AG09319 (cell line): Measurements from ENCODE around the gene TRMT6.

Source experiments
- DNase-seq: peaks from one replicate; pipeline ENCODE4 v3.0.0-alpha.2; 2010; ENCODE audit warnings: low read depth; ENCODE audit errors: extremely low read depth
- TF ChIP-seq, protein P1 (sequence below): IDR thresholded peaks from 2 replicates; pipeline ENCODE4 v1.5.1; 2011; ENCODE audit warnings: low read depth, mild to moderate bottlenecking, inconsistent platforms, low read length, moderate library complexity

TRMT6 gene

DNA sequence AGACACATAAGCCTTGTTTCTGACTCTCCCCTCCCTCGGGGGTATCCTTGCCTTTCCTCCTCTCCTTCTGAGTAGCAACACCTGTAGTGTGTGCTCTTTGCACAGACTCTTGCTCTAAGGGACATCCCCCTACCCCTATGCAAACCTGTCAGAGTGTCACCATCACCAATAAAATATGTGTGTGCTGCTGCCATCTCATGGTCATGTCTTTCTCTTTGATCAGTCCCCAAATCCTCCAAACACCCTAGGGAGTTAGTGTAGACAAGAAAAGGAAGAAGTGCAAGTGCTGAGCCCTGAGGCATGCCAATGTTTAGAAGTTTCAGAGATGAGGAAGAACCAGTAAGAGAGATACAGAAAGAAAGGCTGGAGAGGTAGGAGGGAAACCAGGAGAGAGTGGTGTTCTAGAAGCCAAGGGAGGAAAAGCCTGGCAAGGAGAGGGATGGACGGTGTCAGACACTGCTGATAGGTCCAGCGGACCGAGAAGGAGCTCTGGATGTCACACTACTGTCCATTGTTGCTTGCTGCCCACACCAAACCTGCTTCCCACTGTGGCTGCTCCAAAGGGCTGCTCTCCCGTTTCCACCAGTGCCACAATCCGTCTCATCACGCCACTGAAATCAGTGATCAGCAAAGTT, 16.4 kb downstream of the TRMT6 start:
- TF ChIP-seq, protein P1, sequence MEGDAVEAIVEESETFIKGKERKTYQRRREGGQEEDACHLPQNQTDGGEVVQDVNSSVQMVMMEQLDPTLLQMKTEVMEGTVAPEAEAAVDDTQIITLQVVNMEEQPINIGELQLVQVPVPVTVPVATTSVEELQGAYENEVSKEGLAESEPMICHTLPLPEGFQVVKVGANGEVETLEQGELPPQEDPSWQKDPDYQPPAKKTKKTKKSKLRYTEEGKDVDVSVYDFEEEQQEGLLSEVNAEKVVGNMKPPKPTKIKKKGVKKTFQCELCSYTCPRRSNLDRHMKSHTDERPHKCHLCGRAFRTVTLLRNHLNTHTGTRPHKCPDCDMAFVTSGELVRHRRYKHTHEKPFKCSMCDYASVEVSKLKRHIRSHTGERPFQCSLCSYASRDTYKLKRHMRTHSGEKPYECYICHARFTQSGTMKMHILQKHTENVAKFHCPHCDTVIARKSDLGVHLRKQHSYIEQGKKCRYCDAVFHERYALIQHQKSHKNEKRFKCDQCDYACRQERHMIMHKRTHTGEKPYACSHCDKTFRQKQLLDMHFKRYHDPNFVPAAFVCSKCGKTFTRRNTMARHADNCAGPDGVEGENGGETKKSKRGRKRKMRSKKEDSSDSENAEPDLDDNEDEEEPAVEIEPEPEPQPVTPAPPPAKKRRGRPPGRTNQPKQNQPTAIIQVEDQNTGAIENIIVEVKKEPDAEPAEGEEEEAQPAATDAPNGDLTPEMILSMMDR, result no peak; the same call in 1 of the 2 replicates
- no peak for DNase-seq

DNA sequence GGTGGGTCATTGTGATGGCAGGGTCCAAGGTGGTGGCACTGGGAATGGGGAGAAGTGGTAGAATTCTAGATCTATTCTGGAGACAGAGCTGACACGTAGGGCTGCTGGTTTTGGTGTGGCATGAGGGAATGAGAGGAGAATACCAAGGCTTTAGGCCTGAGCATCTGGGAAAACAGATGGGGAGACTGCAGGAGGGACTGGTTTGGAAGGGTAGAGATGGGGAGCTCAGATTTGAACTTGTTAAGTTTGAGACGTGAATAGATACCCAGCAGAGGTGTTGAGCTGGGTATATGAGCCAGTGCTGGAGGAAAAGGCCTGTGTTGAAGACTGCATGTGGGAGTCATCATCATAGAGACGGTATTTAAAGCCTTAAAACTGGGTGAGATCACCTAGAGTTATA, 17.5 kb downstream of the TRMT6 start:
- TF ChIP-seq, protein P1, result no peak
- DNase-seq, result no peak

DNA sequence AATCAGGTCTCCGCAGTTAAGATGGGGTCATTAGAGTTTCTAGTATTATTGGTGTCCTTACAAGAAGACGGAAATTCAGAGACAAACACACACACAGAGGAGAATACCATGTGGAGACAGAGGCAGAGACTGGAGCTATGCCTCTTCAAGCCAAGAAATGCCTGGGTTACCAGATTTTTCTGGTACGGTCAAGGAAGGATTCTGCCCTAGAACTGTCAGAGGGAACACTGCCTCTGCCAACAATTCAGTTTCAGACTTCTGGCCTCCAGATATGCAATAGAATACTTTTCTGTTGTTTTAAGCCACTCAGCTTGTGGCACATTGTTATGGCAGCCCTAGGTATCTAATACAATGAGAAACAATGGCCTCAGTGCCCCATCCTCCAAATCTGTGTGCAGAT, 18.9 kb downstream of the TRMT6 start:
- TF ChIP-seq, protein P1, result no peak
- DNase-seq, result no peak

DNA sequence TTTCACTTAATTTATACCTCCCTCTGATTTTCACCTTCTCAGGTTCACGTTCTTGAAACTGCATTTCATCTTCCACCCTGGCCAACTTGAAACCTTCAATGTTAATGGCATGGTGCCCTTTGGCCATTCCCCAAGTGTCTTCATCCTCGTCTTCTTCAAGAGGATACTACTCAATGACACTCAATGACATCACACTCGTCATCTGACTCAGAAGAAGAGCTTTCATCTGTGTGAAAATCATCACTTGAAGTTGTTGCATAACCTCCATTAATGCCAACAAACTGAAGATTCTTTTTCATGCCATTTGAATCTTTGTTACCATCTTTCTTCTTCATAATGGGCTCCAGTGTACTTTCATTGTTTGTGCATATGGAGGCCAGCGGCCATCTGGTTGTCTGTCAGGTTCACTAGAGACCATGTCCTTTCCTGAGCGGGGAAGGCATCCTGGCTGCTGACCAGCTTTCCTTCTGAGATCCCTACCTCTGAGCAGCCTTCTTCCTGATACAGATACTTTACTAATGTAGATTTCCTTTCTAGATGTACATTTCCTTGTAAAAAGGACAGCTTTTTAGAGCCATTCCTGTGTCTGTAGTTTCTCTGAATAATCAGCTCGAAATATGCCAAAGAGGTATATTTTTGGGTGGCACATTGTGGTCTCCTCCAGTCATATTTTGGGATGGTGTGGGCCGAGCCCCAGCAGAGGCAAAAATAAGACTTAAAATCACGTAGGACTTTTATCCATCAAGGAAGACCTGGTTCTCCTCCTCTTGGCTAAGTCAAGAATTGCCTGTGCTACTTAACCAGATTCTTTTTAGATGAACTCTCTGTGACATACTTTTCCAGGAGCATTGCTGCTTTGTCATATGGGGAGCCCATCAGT, 21.3 kb downstream of the TRMT6 start:
- TF ChIP-seq, protein P1, result no peak
- DNase-seq, result no peak

DNA sequence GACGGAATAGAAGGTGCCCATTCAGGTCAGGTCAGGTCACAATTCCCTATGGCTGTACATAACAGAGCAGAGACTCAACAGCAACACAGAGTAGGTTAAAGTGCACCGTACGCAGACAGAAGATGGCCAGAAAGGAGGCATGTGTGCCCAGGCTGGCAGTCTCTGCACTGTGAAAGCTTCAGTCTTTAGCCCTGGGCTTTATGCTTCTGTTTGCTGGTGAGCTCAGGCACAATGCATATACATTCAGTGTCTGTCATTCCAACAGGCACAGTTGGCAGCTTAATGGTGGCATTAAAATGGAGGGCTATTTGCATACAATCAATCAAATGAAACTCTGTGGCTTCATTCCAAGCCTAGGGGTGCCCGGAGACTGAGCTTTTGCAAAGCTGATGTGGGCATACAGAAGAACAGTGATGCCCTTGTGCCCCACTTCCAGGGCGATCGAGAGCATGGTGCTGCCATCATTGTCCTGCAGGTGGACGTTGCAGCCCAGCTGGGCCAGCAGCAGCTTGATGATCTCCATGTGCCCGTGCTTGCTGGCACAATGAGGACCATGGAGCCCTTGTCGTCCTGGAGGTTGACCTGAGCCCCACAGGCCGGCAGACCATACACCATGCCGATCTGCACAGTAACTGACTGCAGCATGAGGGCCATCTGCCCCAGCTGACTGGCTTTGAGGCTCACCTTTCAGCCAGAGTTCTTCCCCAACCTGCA, 22.4 kb downstream of the TRMT6 start:
- TF ChIP-seq, protein P1, result no peak
- DNase-seq, result no peak

DNA sequence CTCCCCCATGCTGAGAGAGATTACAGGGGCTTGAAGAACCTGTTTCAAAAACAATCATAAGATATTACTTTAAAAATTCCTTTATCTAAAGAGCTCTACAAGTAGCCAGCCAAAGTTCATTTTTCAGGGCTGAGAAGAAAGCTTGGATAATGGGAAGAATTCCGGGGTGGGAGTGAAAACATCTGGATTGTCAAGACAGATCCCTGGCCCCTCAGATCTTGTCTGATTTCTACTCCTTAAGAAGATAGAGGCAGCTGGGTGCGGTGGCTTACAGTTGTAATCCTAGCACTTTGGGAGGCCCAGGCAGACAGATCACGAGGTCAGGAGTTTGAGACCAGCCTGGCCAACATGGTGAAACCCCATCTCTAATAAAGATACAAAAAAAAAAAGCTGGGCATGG, 24.8 kb downstream of the TRMT6 start:
- DNase-seq, result no peak
- TF ChIP-seq, protein P1, result no peak

DNA sequence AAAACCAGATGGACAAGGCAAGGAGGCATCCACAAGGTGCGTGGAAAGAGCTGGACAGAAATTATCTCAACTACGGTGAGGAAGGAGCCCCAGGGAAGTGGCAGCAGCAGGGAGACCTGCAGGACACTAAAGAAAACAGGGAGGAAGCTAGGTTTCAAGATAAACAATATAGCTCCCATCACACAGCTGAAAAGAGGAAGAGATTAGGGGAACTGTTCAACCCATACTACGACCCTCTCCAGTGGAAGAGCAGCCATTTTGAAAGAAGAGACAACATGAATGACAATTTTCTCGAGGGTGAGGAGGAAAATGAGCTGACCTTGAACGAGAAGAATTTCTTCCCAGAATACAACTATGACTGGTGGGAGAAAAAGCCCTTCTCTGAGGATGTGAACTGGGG, 26.8 kb downstream of the TRMT6 start:
- TF ChIP-seq, protein P1, result no peak
- no peak for DNase-seq
